Measurements from ENCODE around the gene PPID. TPM values are rescaled to one million over a fixed set of nuclear protein-coding genes. Genes with fewer than 3 reads are reported as not detected.

PPID gene
- total and polyA plus RNA-seq, 2 of the 13 experiments (the other 11 are each of a cell fraction or from before 2014, with no cell fraction given) = 15.4 to 63.4 TPM

GRCh38 chr4:158670975-158671664, 52.1 kb downstream of the PPID start (continued):
- TF ChIP-seq MXI1 (IDR thresholded peaks at IDR 0.05; ENCODE audit: borderline replicate concordance, low read depth, low read length) = peak; percentile 40; the same call in 1 of the 3 replicates
- TF ChIP-seq NONO (IDR thresholded peaks at IDR 0.05) = no peak
- TF ChIP-seq NONO (CRISPR knock-in tag; conservative IDR thresholded peaks at IDR 0.05) = no peak; the same call in 1 of the 2 replicates
- TF ChIP-seq NR2F6 (IDR thresholded peaks at IDR 0.05) = no peak
- TF ChIP-seq NR2F6 (CRISPR knock-in tag; IDR thresholded peaks at IDR 0.05) = no peak
- no peak for TF ChIP-seq ASH2L (IDR thresholded peaks at IDR 0.05; ENCODE audit: insufficient read length, low read depth, low read length)
- no peak for TF ChIP-seq ZNF33A (CRISPR knock-in tag; IDR thresholded peaks at IDR 0.05; ENCODE audit: borderline replicate concordance)
- 0 out of 2 replicates have a peak, but pooled peaks have one; percentile 33 for TF ChIP-seq MYPOP (CRISPR knock-in tag; IDR thresholded peaks at IDR 0.05)
- TF ChIP-seq ELK4 (CRISPR knock-in tag; IDR thresholded peaks at IDR 0.05; ENCODE audit: borderline replicate concordance) = no peak
- TF ChIP-seq KLF11 (CRISPR knock-in tag; IDR thresholded peaks at IDR 0.05) = no peak
- 0 out of 2 replicates have a peak, but pooled peaks have one; percentile 7 for TF ChIP-seq ZNF224 (CRISPR knock-in tag; IDR thresholded peaks at IDR 0.05)
- TF ChIP-seq PITX1 (CRISPR knock-in tag; IDR thresholded peaks at IDR 0.05) = no peak
- no peak for TF ChIP-seq CCAR2 (optimal IDR thresholded peaks at IDR 0.05; ENCODE audit: low read depth, low read length)
- TF ChIP-seq HMG20A (CRISPR knock-in tag; IDR thresholded peaks at IDR 0.05; ENCODE audit: borderline replicate concordance) = no peak
- TF ChIP-seq CHD2 (IDR thresholded peaks at IDR 0.05; ENCODE audit: low read depth, low read length) = peak; percentile 52; the same call in 1 of the 2 replicates
- TF ChIP-seq SIN3A (IDR thresholded peaks at IDR 0.05; ENCODE audit: borderline replicate concordance, low read depth, low read length) = 0 out of 2 replicates have a peak, but pooled peaks have one; percentile 37
- no peak for TF ChIP-seq USF2 (IDR thresholded peaks at IDR 0.05; ENCODE audit: low read depth, low read length)
- peak; percentile 48; the same call in 1 of the 2 replicates for TF ChIP-seq USF2 (CRISPR knock-in tag; IDR thresholded peaks at IDR 0.05; ENCODE audit: borderline replicate concordance)
- 0 out of 2 replicates have a peak, but pooled peaks have one; percentile 16 for TF ChIP-seq NRL (CRISPR knock-in tag; IDR thresholded peaks at IDR 0.05; ENCODE audit: borderline replicate concordance)
- TF ChIP-seq FOXJ3 (CRISPR knock-in tag; IDR thresholded peaks at IDR 0.05; ENCODE audit: borderline replicate concordance) = no peak
- peak; percentile 39; the same call in 1 of the 2 replicates for TF ChIP-seq ZFX (CRISPR knock-in tag; IDR thresholded peaks at IDR 0.05; ENCODE audit: low read depth)
- peak; percentile 64 for TF ChIP-seq MAX (IDR thresholded peaks at IDR 0.05)
- no peak for TF ChIP-seq BCLAF1 (IDR thresholded peaks at IDR 0.05)

Data from HepG2 (cell line).